ENCODE data around the gene SERPINB5.

Gene SERPINB5

DNA sequence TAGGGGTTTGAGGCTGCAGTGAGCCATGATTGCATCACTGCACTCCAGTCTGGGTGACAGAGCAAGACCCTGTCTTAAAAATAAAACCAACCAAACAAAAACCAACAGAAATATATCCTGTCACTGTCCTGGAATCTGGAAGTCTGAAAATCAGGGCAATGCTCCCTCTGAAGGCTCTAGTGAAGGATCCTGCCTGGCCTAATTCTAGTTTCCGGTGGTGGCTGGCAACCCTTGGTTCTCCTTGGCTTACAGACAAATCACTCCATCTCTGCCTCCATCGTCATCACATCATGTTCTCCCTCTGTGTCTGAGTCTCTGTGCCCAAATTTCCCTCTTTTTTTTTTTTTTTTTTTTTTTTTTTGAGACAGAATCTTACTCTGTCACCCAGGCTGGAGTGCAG lies 38.6 kb upstream of the SERPINB5 start:
- Histone ChIP-seq H2BK15ac (replicated peaks; ENCODE audit: low read depth) (no peak overlapping the region), H3K56ac (ENCODE audit: low read length) (no peak overlapping the region), H3K4me2 (ENCODE audit: low read length) (no peak overlapping the region), H3K27me3 (ENCODE audit: insufficient read depth, low read length, poor library complexity) (no peaks in the 10 kb centered on the region), H3K36me3 (ENCODE audit: control insufficient read depth, insufficient read depth, low read length) (no peaks in the 10 kb centered on the region), H3K9ac (ENCODE audit: low read length) (no peak overlapping the region), H3K4ac (ENCODE audit: low read depth, low read length) (no peak overlapping the region), H3K4me1 (ENCODE audit: control insufficient read depth, low read depth, low read length) (no peaks in the 10 kb centered on the region), H3K4me3 (ENCODE audit: low read length) (no peak overlapping the region), H3K79me1 (ENCODE audit: low read length) (no peaks in the 10 kb centered on the region), H2BK120ac (ENCODE audit: low read depth, low read length) (no peak overlapping the region), H4K8ac (ENCODE audit: low read depth, low read length) (no peak overlapping the region), H3K18ac (ENCODE audit: low read length) (no peak overlapping the region), H2BK5ac (ENCODE audit: low read length) (no peak overlapping the region), H3K27ac (ENCODE audit: low read depth, low read length) (no peak overlapping the region), H4K5ac (ENCODE audit: low read length) (no peak overlapping the region), H3K23ac (ENCODE audit: low read length) (no peak overlapping the region), H2AK5ac (ENCODE audit: low read length) (no peak overlapping the region), H3K79me2 (ENCODE audit: control insufficient read depth, insufficient read depth, low read length) (no peaks in the 10 kb centered on the region)
- WGBS (ENCODE audit: extremely low coverage, insufficient coverage, low lambda C conversion rate), result no CpG with 5 or more reads among the region's 2 CpGs
- DNase-seq, result no peak

DNA sequence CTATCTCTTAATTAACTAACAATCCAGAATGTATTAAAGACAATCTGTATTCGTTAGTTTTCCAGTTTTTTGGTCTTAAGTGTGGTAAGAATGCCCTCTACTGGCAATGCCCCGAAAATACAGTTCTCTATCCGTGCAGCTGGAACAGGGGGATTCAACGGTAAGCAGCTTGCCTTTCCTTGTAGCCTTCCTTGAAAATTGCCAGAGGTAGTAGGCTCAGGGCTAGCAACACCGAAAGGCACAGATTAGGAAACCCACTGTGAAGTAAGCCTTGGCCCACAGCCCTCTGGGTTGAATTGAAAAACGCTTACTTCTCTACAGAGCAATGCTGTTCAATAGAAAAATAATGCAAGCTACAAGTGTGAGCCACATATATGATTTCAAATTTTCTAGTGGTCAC lies 37.4 kb upstream of the SERPINB5 start:
- Histone ChIP-seq H3K18ac (ENCODE audit: low read length) (no peak overlapping the region), H3K79me1 (ENCODE audit: low read length) (no peaks in the 10 kb centered on the region), H3K4ac (ENCODE audit: low read depth, low read length) (no peak overlapping the region), H3K23ac (ENCODE audit: low read length) (no peak overlapping the region), H3K4me2 (ENCODE audit: low read length) (no peak overlapping the region), H4K8ac (ENCODE audit: low read depth, low read length) (no peak overlapping the region), H2BK15ac (replicated peaks; ENCODE audit: low read depth) (no peak overlapping the region), H3K4me3 (ENCODE audit: low read length) (no peak overlapping the region), H3K36me3 (ENCODE audit: control insufficient read depth, insufficient read depth, low read length) (no peaks in the 10 kb centered on the region), H2AK5ac (ENCODE audit: low read length) (no peak overlapping the region), H4K5ac (ENCODE audit: low read length) (no peak overlapping the region), H3K4me1 (ENCODE audit: control insufficient read depth, low read depth, low read length) (no peaks in the 10 kb centered on the region), H3K27me3 (ENCODE audit: insufficient read depth, low read length, poor library complexity) (no peaks in the 10 kb centered on the region), H3K79me2 (ENCODE audit: control insufficient read depth, insufficient read depth, low read length) (no peaks in the 10 kb centered on the region), H3K9ac (ENCODE audit: low read length) (no peak overlapping the region), H2BK120ac (ENCODE audit: low read depth, low read length) (no peak overlapping the region), H3K27ac (ENCODE audit: low read depth, low read length) (no peak overlapping the region), H2BK5ac (ENCODE audit: low read length) (no peak overlapping the region), H3K56ac (ENCODE audit: low read length) (no peak overlapping the region)
- WGBS (ENCODE audit: extremely low coverage, insufficient coverage, low lambda C conversion rate), result no CpG with 5 or more reads among the region's 6 CpGs
- peak; percentile 84 for DNase-seq

DNA sequence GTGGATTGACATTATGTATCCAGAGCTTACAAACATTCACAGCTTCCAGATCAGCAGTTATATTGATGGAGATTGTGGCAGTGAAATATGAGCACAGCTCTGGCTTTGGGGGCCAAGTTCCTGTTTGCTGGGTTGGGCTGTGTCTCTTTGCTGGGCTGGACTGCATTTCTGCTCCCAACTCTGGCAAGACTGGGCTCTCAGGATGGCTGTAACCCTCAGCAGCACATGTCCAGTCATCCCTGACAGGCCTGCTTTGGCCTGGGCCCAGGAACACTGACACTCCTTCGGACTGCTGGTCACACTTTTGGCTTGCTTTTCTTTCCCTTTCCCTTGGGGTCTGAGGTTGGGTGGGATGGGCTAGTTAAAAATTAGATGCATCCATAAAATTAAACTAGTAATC lies 36.5 kb upstream of the SERPINB5 start:
- no CpG with 5 or more reads among the region's 1 CpG for WGBS (ENCODE audit: extremely low coverage, insufficient coverage, low lambda C conversion rate)
- no peak overlapping the region for H3K56ac ChIP-seq (ENCODE audit: low read length)
- H4K5ac ChIP-seq (ENCODE audit: low read length), result no peak overlapping the region
- H3K4me1 ChIP-seq (ENCODE audit: control insufficient read depth, low read depth, low read length), result no peaks in the 10 kb centered on the region
- no peaks in the 10 kb centered on the region for H3K79me2 ChIP-seq (ENCODE audit: control insufficient read depth, insufficient read depth, low read length)
- DNase-seq, result no peak
- H3K23ac ChIP-seq (ENCODE audit: low read length), result no peak overlapping the region
- H4K8ac ChIP-seq (ENCODE audit: low read depth, low read length), result no peak overlapping the region
- no peaks in the 10 kb centered on the region for H3K36me3 ChIP-seq (ENCODE audit: control insufficient read depth, insufficient read depth, low read length)
- no peak overlapping the region for H3K4me3 ChIP-seq (ENCODE audit: low read length)
- H3K79me1 ChIP-seq (ENCODE audit: low read length), result no peaks in the 10 kb centered on the region
- H3K9ac ChIP-seq (ENCODE audit: low read length), result no peak overlapping the region
- H2BK5ac ChIP-seq (ENCODE audit: low read length), result no peak overlapping the region
- H3K4ac ChIP-seq (ENCODE audit: low read depth, low read length), result no peak overlapping the region
- H2BK120ac ChIP-seq (ENCODE audit: low read depth, low read length), result no peak overlapping the region
- no peak overlapping the region for H3K18ac ChIP-seq (ENCODE audit: low read length)
- H3K27me3 ChIP-seq (ENCODE audit: insufficient read depth, low read length, poor library complexity), result no peaks in the 10 kb centered on the region
- no peak overlapping the region for H3K27ac ChIP-seq (ENCODE audit: low read depth, low read length)
- H2AK5ac ChIP-seq (ENCODE audit: low read length), result no peak overlapping the region
- H2BK15ac ChIP-seq (replicated peaks; ENCODE audit: low read depth), result no peak overlapping the region
- H3K4me2 ChIP-seq (ENCODE audit: low read length), result no peak overlapping the region

- Histone ChIP-seq H2BK120ac (ENCODE audit: low read depth, low read length) (no peak overlapping the region), H3K4ac (ENCODE audit: low read depth, low read length) (no peak overlapping the region)
- WGBS (ENCODE audit: extremely low coverage, insufficient coverage, low lambda C conversion rate), result no CpG with 5 or more reads among the region's 5 CpGs
Observed at GRCh38 chr18:63440881-63441280, 35.9 kb upstream of the SERPINB5 start.

DNA sequence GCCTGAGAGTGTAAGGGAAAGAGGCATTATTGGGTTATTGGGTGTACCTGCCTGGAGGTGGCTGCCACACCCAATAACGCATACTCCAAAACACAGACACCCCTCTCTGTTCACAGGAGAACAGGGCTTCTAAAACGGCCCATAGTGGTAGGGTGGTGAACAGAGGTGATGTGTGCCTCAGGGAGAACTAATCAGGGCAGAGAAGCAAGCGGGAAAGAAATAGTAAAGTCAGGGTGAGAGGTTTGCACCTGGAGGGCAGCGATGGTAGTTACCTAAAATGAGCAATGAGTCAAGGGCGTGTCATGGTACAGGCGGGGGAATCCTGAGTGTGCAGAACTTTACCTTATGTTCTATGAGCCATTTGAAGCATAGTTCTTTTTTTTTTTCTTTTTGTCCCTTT lies 32.9 kb upstream of the SERPINB5 start:
- Histone ChIP-seq H3K4me3 (ENCODE audit: low read length) (no peak overlapping the region), H2BK120ac (ENCODE audit: low read depth, low read length) (no peak overlapping the region), H3K4me1 (ENCODE audit: control insufficient read depth, low read depth, low read length) (no peaks in the 10 kb centered on the region), H4K5ac (ENCODE audit: low read length) (no peak overlapping the region), H3K4ac (ENCODE audit: low read depth, low read length) (no peak overlapping the region), H3K9ac (ENCODE audit: low read length) (no peak overlapping the region), H3K27ac (ENCODE audit: low read depth, low read length) (no peak overlapping the region), H2AK5ac (ENCODE audit: low read length) (no peak overlapping the region), H2BK15ac (replicated peaks; ENCODE audit: low read depth) (no peak overlapping the region), H3K4me2 (ENCODE audit: low read length) (no peak overlapping the region), H3K27me3 (ENCODE audit: insufficient read depth, low read length, poor library complexity) (no peaks in the 10 kb centered on the region), H3K79me2 (ENCODE audit: control insufficient read depth, insufficient read depth, low read length) (no peaks in the 10 kb centered on the region), H3K18ac (ENCODE audit: low read length) (no peak overlapping the region), H3K36me3 (ENCODE audit: control insufficient read depth, insufficient read depth, low read length) (no peaks in the 10 kb centered on the region), H3K79me1 (ENCODE audit: low read length) (no peaks in the 10 kb centered on the region), H2BK5ac (ENCODE audit: low read length) (no peak overlapping the region), H3K56ac (ENCODE audit: low read length) (no peak overlapping the region), H3K23ac (ENCODE audit: low read length) (no peak overlapping the region), H4K8ac (ENCODE audit: low read depth, low read length) (no peak overlapping the region)
- DNase-seq, result no peak
- WGBS (ENCODE audit: extremely low coverage, insufficient coverage, low lambda C conversion rate), result no CpG with 5 or more reads among the region's 6 CpGs

More at GRCh38 chr18:63440881-63441280, 35.9 kb upstream of the SERPINB5 start:
- H2BK5ac ChIP-seq (ENCODE audit: low read length), result no peak overlapping the region
- H4K5ac ChIP-seq (ENCODE audit: low read length), result no peak overlapping the region
- no peak overlapping the region for H2BK15ac ChIP-seq (replicated peaks; ENCODE audit: low read depth)
- H3K23ac ChIP-seq (ENCODE audit: low read length), result no peak overlapping the region
- no peak overlapping the region for H3K27ac ChIP-seq (ENCODE audit: low read depth, low read length)
- H3K9ac ChIP-seq (ENCODE audit: low read length), result no peak overlapping the region
- H3K18ac ChIP-seq (ENCODE audit: low read length), result no peak overlapping the region
- no peaks in the 10 kb centered on the region for H3K27me3 ChIP-seq (ENCODE audit: insufficient read depth, low read length, poor library complexity)
- H3K79me1 ChIP-seq (ENCODE audit: low read length), result no peaks in the 10 kb centered on the region
- DNase-seq, result no peak
- H4K8ac ChIP-seq (ENCODE audit: low read depth, low read length), result no peak overlapping the region
- H3K36me3 ChIP-seq (ENCODE audit: control insufficient read depth, insufficient read depth, low read length), result no peaks in the 10 kb centered on the region
- no peaks in the 10 kb centered on the region for H3K79me2 ChIP-seq (ENCODE audit: control insufficient read depth, insufficient read depth, low read length)
- H2AK5ac ChIP-seq (ENCODE audit: low read length), result no peak overlapping the region
- no peaks in the 10 kb centered on the region for H3K4me1 ChIP-seq (ENCODE audit: control insufficient read depth, low read depth, low read length)
- H3K56ac ChIP-seq (ENCODE audit: low read length), result no peak overlapping the region
- H3K4me3 ChIP-seq (ENCODE audit: low read length), result no peak overlapping the region
- no peak overlapping the region for H3K4me2 ChIP-seq (ENCODE audit: low read length)

DNA sequence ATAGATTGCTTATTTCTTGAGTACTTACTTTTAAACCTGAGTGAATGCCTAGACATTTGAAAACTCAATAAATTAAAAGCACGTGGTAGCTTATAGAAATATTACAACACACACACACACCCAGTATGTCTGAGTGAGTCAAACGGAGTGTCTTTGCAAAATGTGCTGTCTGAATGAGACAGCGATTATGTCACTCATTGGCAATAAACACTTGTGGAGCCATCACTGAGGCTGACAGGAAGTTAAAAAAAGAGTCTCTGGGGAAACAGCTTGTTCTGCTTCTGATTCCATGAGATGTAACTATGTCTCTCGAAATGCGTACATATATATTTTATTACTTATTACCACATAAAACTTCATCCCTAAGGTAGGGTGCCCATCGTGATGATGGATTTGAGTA lies 32.2 kb upstream of the SERPINB5 start:
- Histone ChIP-seq H3K27ac (ENCODE audit: low read depth, low read length) (no peak overlapping the region), H3K9ac (ENCODE audit: low read length) (no peak overlapping the region), H3K27me3 (ENCODE audit: insufficient read depth, low read length, poor library complexity) (no peaks in the 10 kb centered on the region), H3K79me1 (ENCODE audit: low read length) (no peaks in the 10 kb centered on the region), H3K4ac (ENCODE audit: low read depth, low read length) (no peak overlapping the region), H2BK5ac (ENCODE audit: low read length) (no peak overlapping the region), H2BK15ac (replicated peaks; ENCODE audit: low read depth) (no peak overlapping the region), H2AK5ac (ENCODE audit: low read length) (no peak overlapping the region), H2BK120ac (ENCODE audit: low read depth, low read length) (no peak overlapping the region), H3K18ac (ENCODE audit: low read length) (no peak overlapping the region), H3K4me3 (ENCODE audit: low read length) (no peak overlapping the region), H3K4me2 (ENCODE audit: low read length) (no peak overlapping the region), H3K23ac (ENCODE audit: low read length) (no peak overlapping the region), H3K4me1 (ENCODE audit: control insufficient read depth, low read depth, low read length) (no peaks in the 10 kb centered on the region), H4K8ac (ENCODE audit: low read depth, low read length) (no peak overlapping the region), H4K5ac (ENCODE audit: low read length) (no peak overlapping the region), H3K36me3 (ENCODE audit: control insufficient read depth, insufficient read depth, low read length) (no peaks in the 10 kb centered on the region), H3K56ac (ENCODE audit: low read length) (no peak overlapping the region), H3K79me2 (ENCODE audit: control insufficient read depth, insufficient read depth, low read length) (no peaks in the 10 kb centered on the region)
- 100% methylated on average over 1 of the region's 6 CpGs for WGBS (ENCODE audit: extremely low coverage, insufficient coverage, low lambda C conversion rate)
- no peak for DNase-seq

Measured in mesendoderm (in vitro differentiated cells).